MCF 10A (cell line): ENCODE measurements around the gene TTF1. TPM values are rescaled to one million over a fixed set of nuclear protein-coding genes. Genes with fewer than 3 reads are reported as not detected.

Source experiments
- BruUV-seq: library from RNA; stranded (reverse); fragments of 400-500 nt; replicated peaks from 2 replicates; lab custom pipeline; 2021; lab: Mats Ljungman, UMichigan
- CTCF ChIA-PET: fragments of 300-600 bp; sonication (Branson Sonifier 250); formaldehyde crosslinking; extraction: SDS; loops from one replicate; lab custom pipeline; 2021; ENCODE audit warnings: antibody characterized with exemption, inconsistent platforms; lab: Yijun Ruan, JAX
- POLR2A ChIA-PET: fragments of 300-600, 350-650 bp; sonication (Branson Sonifier 250); formaldehyde crosslinking; extraction: SDS; loops from one replicate; lab custom pipeline; 2020; ENCODE audit warnings: antibody characterized with exemption, inconsistent platforms; lab: Yijun Ruan, JAX
- DNase-seq: peaks from one replicate; pipeline ENCODE4 v3.0.0-alpha.2; 2018; ENCODE audit not compliant: unreplicated experiment
- H3K27ac Mint-ChIP-seq: one replicate; pipeline ENCODE4 v1.8.0; 2022; ENCODE audit warnings: mild to moderate bottlenecking, low read depth, mixed read lengths; ENCODE audit not compliant: unreplicated experiment
- H3K27me3 Mint-ChIP-seq: one replicate; pipeline ENCODE4 v1.8.0; 2022; ENCODE audit warnings: mixed read lengths; ENCODE audit not compliant: insufficient read depth, unreplicated experiment
- H3K36me3 Mint-ChIP-seq: one replicate; pipeline ENCODE4 v1.8.0; 2022; ENCODE audit warnings: mild to moderate bottlenecking, moderate library complexity, mixed read lengths; ENCODE audit not compliant: insufficient read depth, unreplicated experiment
- H3K4me1 Mint-ChIP-seq: one replicate; pipeline ENCODE4 v1.8.0; 2022; ENCODE audit warnings: mixed read lengths; ENCODE audit not compliant: insufficient read depth, unreplicated experiment
- H3K4me3 Mint-ChIP-seq: one replicate; pipeline ENCODE4 v1.8.0; 2022; ENCODE audit warnings: mild to moderate bottlenecking, moderate library complexity, mixed read lengths; ENCODE audit not compliant: unreplicated experiment
- H3K9me3 Mint-ChIP-seq: one replicate; pipeline ENCODE4 v1.8.0; 2022; ENCODE audit warnings: mixed read lengths; ENCODE audit not compliant: unreplicated experiment
- CTCF ChIP-seq: fragments of 200-600 bp; IDR thresholded peaks from one replicate; pipeline ENCODE4 v1.8.0; 2022; ENCODE audit warnings: antibody characterized with exemption, mild to moderate bottlenecking; ENCODE audit not compliant: unreplicated experiment
- intact Hi-C: fragments of 100-400 bp; cut with micrococcal nuclease; formaldehyde crosslinking; loops from 2 replicates; pipeline ENCODE4 v1.14.1; 2022
- total RNA-seq: library from RNA; stranded (reverse); gene quantifications from 2 replicates; pipeline ENCODE4 v1.2.3, GENCODE V29; 2022

Gene TTF1
- total RNA-seq, 1 experiment from 2014 or later: 9.7 TPM

GRCh38 chr9:132430998-132431397 is 24.4 kb upstream of the TTF1 start:
- Mint-ChIP-seq H3K4me3 (no peak overlapping the region), H3K4me1 (no peaks in the 10 kb centered on the region), H3K27me3 (peaks cover 89% of the 10 kb centered on the region), H3K36me3 (no peaks in the 10 kb centered on the region), H3K9me3 (no peaks in the 10 kb centered on the region), H3K27ac (no peak overlapping the region)
- no peak for DNase-seq
- BruUV-seq: no TSS peak
- ChIA-PET POLR2A (no interaction called here), CTCF (no interaction called here)
- no peak for TF ChIP-seq CTCF
- intact Hi-C loops: no loop called here

GRCh38 chr9:132426639-132427414 is 20.2 kb upstream of the TTF1 start:
- Mint-ChIP-seq H3K4me1 (no peaks in the 10 kb centered on the region), H3K27me3 (peaks cover 85% of the 10 kb centered on the region), H3K4me3 (no peak overlapping the region), H3K9me3 (no peaks in the 10 kb centered on the region), H3K36me3 (no peaks in the 10 kb centered on the region), H3K27ac (no peak overlapping the region)
- intact Hi-C loops: no loop called here
- ChIA-PET CTCF (interaction anchor here (0.6 kb wide), 1 partner anchor 476 kb away, joined by 3 read pairs; no protein-coding TSS in a partner anchor), POLR2A (interaction anchor here (0.6 kb wide), 1 partner anchor 184 kb away, joined by 3 read pairs; no protein-coding TSS in a partner anchor)
- no TSS peak for BruUV-seq
- no peak for TF ChIP-seq CTCF
- no peak for DNase-seq

- ChIA-PET CTCF (interaction anchor here (1.0 kb wide), 1 partner anchor 226 kb away, joined by 3 read pairs; no protein-coding TSS in a partner anchor), POLR2A (no interaction called here)
- Mint-ChIP-seq H3K27me3 (peaks cover 83% of the 10 kb centered on the region), H3K4me3 (no peak overlapping the region), H3K36me3 (no peaks in the 10 kb centered on the region), H3K9me3 (no peaks in the 10 kb centered on the region), H3K27ac (no peak overlapping the region), H3K4me1 (no peaks in the 10 kb centered on the region)
- TF ChIP-seq CTCF: no peak
- DNase-seq: no peak
- intact Hi-C loops: no loop called here
- no TSS peak for BruUV-seq
Observed at GRCh38 chr9:132425675-132426062, 19.0 kb upstream of the TTF1 start.

GRCh38 chr9:132424857-132425674 is 18.4 kb upstream of the TTF1 start:
- intact Hi-C loops: no loop called here
- POLR2A ChIA-PET: no interaction called here
- no peak overlapping the region for H3K27ac Mint-ChIP-seq
- H3K9me3 Mint-ChIP-seq: no peaks in the 10 kb centered on the region
- peaks cover 77% of the 10 kb centered on the region for H3K27me3 Mint-ChIP-seq
- no TSS peak for BruUV-seq
- H3K4me3 Mint-ChIP-seq: no peak overlapping the region
- no peaks in the 10 kb centered on the region for H3K4me1 Mint-ChIP-seq
- TF ChIP-seq CTCF: no peak
- no peak for DNase-seq
- CTCF ChIA-PET: interaction anchor here (1.0 kb wide), 1 partner anchor 226 kb away, joined by 3 read pairs; no protein-coding TSS in a partner anchor
- H3K36me3 Mint-ChIP-seq: no peaks in the 10 kb centered on the region
